Testis (tissue), 3 donors: ENCODE measurements around the gene MACF1. TPM values are rescaled to one million over a fixed set of nuclear protein-coding genes. Genes with fewer than 3 reads are reported as not detected.

Experiments
- DNase-seq: peaks from one replicate; pipeline ENCODE4 v3.0.0-alpha.2; 2019
- H3K27ac ChIP-seq, 2 donors: fragments of 200-600 bp; sonication (generic); one replicate each; pipeline ENCODE4 v1.5.1; 2019
- H3K27me3 ChIP-seq: fragments of 200-600 bp; sonication (generic); one replicate; pipeline ENCODE4 v1.5.1; 2019
- H3K36me3 ChIP-seq: fragments of 200-600 bp; sonication (generic); one replicate; pipeline ENCODE4 v1.5.1; 2017; ENCODE audit warnings: low read depth; ENCODE audit errors: missing control alignments
- H3K4me1 ChIP-seq: fragments of 200-600 bp; sonication (generic); one replicate; pipeline ENCODE4 v1.5.1; 2019
- H3K4me3 ChIP-seq, 2 donors: fragments of 200-600 bp; sonication (generic); one replicate each; pipeline ENCODE4 v1.5.1; 2017 to 2019
- H3K9me3 ChIP-seq: fragments of 200-600 bp; sonication (generic); one replicate; pipeline ENCODE4 v1.5.1; 2017
- POLR2A ChIP-seq: fragments of 450-650 bp; IDR thresholded peaks from one replicate; pipeline ENCODE4 v1.6.1; 2017; ENCODE audit warnings: antibody characterized with exemption, mild to moderate bottlenecking, moderate library complexity
- WGBS, 2 donors: methylation state at CpG; one replicate each; pipeline ENCODE4 v1.1.5; 2018; 5-methylcytosine and 5-hydroxymethylcytosine counted together
- intact Hi-C: fragments of 100-400 bp; cut with DNase I; formaldehyde crosslinking; loops from one replicate; pipeline ENCODE4 v1.15.1; 2023; ENCODE audit warnings: low total_unique reads
- polyA plus RNA-seq: library from polyadenylated mRNA; stranded (reverse); fragments of 350-450 nt; fragmentation: Illumina TruSeq; extraction: RNeasy Lipid Tissue Mini Kit (QIAGEN cat#74804); gene quantifications from one replicate; pipeline ENCODE4 v1.2.3, GENCODE V29; 2014; ENCODE audit warnings: low read depth, low replicate concordance; ENCODE audit not compliant: insufficient read depth
- total RNA-seq, 2 donors: library from RNA; depleted of rRNA; stranded (reverse); fragments of >200 nt; gene quantifications; one replicate each; pipeline ENCODE4 v1.2.3, GENCODE V29; 2016
- TF ChIP-seq, protein P1 (sequence below), 3 experiments: fragments of 450-650 bp in 2 of 3; fragments of 200-600 bp in 1 of 3; sonication (generic) in 1 of 3; IDR thresholded peaks; one replicate each; pipeline ENCODE4 v1.5.1; 2016 to 2019; ENCODE audit warnings: antibody characterized with exemption in 3 of 3, mild to moderate bottlenecking in 2 of 3, moderate library complexity in 1 of 3

MACF1 gene
- total and polyA plus RNA-seq, 3 donors from 2014 or later: 136 to 494 (median 422) TPM

DNA sequence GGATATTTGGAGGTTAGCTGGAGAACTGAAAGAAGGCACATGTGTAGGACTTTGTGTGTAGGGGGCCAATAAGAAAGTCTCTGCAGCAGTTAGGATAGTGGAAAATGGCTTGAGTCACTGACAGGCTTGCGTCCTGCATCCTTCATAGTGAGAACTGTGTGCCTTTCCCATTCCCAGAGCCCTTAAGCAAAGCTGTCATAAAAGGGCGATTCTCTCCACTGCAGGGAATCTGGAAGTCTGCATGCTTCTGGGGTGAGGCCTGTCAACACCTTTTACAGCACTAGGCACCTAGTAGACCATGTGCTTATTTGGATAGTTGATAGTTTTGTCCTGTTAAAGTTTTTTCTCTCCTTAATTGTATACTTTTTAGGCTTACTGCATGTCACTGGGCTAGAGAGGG, 39.4 kb upstream of the MACF1 start:
- intact Hi-C loops: no loop called here
- Histone ChIP-seq H3K27ac (no peak overlapping the region), H3K27me3 (no peaks in the 10 kb centered on the region), H3K4me1 (no peaks in the 10 kb centered on the region), H3K4me3 (no peak overlapping the region), H3K36me3 (no peaks in the 10 kb centered on the region), H3K9me3 (no peaks in the 10 kb centered on the region)
- 81 to 100% methylated on average over 2 of the region's 2 CpGs for WGBS, 2 donors
- DNase-seq: no peak
- no peak for TF ChIP-seq POLR2A
- TF ChIP-seq, protein P1, sequence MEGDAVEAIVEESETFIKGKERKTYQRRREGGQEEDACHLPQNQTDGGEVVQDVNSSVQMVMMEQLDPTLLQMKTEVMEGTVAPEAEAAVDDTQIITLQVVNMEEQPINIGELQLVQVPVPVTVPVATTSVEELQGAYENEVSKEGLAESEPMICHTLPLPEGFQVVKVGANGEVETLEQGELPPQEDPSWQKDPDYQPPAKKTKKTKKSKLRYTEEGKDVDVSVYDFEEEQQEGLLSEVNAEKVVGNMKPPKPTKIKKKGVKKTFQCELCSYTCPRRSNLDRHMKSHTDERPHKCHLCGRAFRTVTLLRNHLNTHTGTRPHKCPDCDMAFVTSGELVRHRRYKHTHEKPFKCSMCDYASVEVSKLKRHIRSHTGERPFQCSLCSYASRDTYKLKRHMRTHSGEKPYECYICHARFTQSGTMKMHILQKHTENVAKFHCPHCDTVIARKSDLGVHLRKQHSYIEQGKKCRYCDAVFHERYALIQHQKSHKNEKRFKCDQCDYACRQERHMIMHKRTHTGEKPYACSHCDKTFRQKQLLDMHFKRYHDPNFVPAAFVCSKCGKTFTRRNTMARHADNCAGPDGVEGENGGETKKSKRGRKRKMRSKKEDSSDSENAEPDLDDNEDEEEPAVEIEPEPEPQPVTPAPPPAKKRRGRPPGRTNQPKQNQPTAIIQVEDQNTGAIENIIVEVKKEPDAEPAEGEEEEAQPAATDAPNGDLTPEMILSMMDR (IDR thresholded peaks at IDR 0.05): no peak

DNA sequence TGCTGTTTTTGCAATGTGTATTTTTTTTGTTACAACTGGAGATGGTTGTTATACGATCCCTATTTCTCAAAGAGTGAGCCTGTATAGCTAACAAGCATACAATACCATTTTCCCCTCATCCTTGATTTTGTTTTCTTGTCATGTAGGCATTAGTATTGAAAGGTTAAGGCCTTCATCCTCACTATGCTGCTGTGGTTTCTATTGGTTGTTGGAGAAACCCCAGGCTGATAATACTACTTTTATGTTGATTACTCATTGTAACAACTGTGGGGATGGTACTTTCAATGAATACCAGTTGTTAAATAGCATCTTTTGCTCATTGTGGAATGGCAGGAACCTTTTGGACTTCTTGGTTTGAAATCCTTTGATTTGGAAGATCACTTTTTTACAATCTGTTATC, 39.0 kb upstream of the MACF1 start:
- H3K27me3 ChIP-seq: no peaks in the 10 kb centered on the region
- H3K4me1 ChIP-seq: peaks cover 1% of the 10 kb centered on the region
- H3K4me3 ChIP-seq: no peak overlapping the region
- DNase-seq: no peak
- intact Hi-C loops: no loop called here
- WGBS, 2 donors: 85 to 86% methylated on average over 1 of the region's 1 CpG
- no peaks in the 10 kb centered on the region for H3K9me3 ChIP-seq
- TF ChIP-seq, protein P1 (IDR thresholded peaks at IDR 0.05): no peak
- no peak for TF ChIP-seq POLR2A
- no peak overlapping the region for H3K27ac ChIP-seq
- H3K36me3 ChIP-seq: no peaks in the 10 kb centered on the region

DNA sequence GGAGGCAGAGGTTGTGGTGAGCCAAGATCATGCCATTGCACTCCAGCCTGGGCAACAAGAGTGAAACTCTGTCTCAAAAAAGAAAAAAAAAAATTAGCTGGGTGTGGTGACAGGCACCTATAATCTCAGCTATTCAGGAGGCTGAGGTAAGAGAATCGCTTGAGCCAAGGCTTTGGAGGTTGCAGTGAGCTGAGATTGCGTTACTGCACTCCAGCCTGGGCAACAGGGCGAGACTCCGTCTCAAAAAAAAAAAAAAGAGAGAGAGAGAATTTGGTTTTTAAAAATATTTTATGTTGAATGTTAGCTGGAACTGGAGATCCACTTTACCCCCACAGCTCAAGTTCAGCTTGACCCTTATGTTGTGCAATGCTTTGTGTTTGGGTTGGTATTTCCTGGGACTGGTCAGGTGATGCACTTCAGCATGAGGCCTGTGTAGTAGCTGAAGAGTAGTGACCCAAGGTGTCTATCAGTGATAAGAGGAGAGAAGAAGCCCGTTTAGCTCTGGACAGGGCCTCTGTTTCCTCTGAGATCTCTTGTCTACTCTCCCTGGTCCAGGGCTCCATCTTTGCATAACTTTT, 36.8 kb upstream of the MACF1 start:
- TF ChIP-seq, protein P1 (IDR thresholded peaks at IDR 0.05): no peak
- no peak for TF ChIP-seq POLR2A
- no peak overlapping the region for H3K4me3 ChIP-seq
- intact Hi-C loops: no loop called here
- no peaks in the 10 kb centered on the region for H3K9me3 ChIP-seq
- no peaks in the 10 kb centered on the region for H3K36me3 ChIP-seq
- no peak overlapping the region for H3K27ac ChIP-seq
- H3K4me1 ChIP-seq: peaks cover 11% of the 10 kb centered on the region
- WGBS, 2 donors: 84 to 92% methylated on average over 5 of the region's 5 CpGs
- no peaks in the 10 kb centered on the region for H3K27me3 ChIP-seq
- no peak for DNase-seq

DNA sequence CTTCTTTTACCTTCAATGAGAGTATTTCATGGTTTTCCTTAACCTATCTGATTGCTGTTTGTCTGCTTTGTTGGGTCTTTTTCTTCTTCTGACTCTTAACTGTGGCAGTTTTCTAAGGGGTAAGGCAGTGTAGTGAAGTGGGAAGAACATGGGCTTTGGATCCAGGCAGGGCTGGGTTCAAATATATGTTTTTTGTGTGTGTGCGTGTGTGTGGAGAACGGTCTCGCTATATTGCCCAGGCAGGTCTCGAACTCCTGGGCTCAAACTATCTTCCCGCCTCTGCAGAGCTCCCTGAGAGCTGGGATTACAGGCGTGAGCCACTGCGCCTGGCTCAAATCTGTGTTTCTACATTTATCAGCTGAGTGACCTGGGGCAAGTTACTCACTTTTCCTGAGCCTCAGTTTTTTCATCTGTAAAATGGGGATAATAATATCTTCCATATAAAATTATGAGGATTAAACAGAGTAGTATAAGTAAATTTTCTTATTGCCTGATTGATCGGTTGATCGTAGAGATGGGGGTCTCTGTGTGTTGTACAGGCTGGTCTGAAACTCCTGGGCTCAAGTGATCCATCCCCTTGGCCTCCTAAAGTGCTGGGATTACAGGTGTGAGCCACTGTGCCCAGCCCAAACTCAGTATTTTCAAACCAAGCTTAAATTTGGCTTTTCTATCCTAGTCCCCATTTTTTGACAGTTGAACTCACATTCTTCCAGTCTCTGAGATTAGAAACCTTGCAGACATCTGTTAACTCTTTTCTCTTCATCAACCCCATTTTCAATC, 36.0 kb upstream of the MACF1 start:
- Histone ChIP-seq H3K36me3 (no peaks in the 10 kb centered on the region), H3K9me3 (no peaks in the 10 kb centered on the region), H3K27ac (no peak overlapping the region), H3K4me3 (no peak overlapping the region), H3K27me3 (no peaks in the 10 kb centered on the region), H3K4me1 (peaks cover 19% of the 10 kb centered on the region)
- intact Hi-C loops: no loop called here
- TF ChIP-seq, protein P1 (IDR thresholded peaks at IDR 0.05): no peak
- TF ChIP-seq POLR2A: no peak
- 97 to 99% methylated on average over 9 of the region's 9 CpGs for WGBS, 2 donors
- no peak for DNase-seq
